HG02973 (cell line): ENCODE measurements around the gene SLC41A2.
"Not testable (repeated sequence)": the region's sequence is repeated elsewhere in the genome, so short reads cannot be mapped to it uniquely, and the experiment has no call there.

Source experiments
- ATAC-seq: cut with Tn5 transposase; IDR thresholded peaks from one replicate; pipeline ENCODE4 v1.9.1; 2021; ENCODE audit warnings: moderate library complexity; ENCODE audit not compliant: unreplicated experiment

SLC41A2 gene

GRCh38 chr12:104958001-104958804 lies at the start of gene SLC41A2:
TSS of gene SLC41A2 (minus strand) at chr12:104958290. CDS start at chr12:104928527, 29,763 bp downstream.
- ATAC-seq, result peak; percentile 60

DNA sequence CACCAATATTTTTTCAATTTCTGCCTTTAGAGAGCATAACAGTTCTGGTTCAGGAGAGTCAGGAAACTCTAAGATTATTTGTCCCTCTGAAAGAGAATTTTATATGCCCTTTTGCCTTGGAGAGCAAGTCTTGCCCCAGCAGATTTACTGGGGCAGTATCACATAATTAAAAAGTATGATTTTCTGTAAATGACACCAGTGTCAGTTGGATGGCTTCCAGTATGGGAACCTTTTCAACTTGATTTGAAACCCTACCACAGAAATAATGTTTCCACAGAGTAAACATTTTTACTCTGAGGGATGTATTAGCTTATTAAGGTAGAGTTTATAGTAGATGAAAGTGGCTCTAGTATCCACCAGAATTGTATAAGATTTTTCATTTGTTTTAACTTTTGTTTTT lies 43.4 kb upstream of the SLC41A2 start:
- ATAC-seq, result no peak

- no peak for ATAC-seq
These were observed 41.2 kb upstream of the SLC41A2 start for GRCh38 chr12:104999347-104999685.

DNA sequence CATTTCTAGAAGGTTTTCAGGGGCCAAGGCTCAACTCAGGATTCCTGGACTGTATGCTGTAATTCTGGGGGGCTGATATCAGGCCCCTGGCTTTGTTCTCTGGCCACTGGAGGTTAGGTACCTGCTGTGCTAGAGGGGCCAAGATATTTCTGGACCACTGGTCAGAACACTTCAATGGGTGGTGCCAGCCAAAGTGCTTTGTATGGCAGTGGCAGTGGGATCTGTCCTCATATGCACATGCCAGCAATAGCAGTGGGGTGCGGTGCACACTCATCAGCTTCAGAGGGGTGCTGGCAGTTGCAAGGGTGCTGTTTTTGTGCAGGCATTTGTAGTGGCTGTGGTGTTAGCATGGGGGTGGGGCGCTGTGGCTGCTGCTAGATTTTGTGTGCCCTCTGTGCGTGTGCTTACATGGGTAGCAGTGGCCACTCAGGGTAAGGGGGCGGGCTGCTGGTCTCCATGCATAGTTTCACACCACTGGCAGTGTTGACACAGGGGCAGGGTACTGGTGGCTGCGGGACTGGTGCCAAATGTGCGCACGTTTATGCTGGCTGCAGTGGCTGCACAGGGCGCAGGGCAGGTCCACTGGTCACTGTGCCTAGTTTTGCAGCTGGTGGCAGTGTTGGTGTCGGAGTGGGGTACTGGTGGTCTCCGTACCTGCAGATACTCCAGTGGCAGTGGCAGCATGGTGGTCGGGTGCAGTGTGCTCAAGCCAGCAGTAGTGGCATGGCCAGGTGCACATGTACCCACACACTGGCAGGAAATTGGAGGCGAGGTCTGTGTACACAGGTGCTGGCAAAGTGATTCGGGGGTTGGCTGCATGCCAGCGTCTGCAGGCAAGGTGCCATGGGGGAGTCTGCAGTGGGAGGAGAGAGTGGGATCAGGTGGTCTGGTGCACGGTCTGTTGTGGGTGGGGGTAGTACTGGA lies 40.6 kb upstream of the SLC41A2 start:
- no peak for ATAC-seq

DNA sequence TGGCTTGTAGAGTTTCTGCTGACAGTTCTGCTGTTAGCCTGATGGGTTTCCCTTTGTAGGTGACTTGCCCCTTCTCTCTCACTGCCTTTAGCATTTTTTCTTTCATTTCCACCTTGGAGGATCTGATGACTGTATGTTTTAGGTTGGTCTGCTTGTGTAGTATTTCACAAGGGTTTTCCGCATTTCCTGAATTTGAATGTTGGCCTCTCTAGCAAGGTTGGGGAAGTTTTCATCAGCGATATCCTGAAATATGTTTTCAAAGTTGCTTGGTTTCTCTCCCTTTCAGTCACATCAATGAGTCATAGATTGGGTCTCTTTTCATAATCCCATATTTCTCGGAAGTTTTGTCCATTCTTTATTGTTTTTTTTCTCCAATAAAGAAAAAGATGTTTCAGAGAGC lies 39.5 kb upstream of the SLC41A2 start:
- ATAC-seq, result no peak

DNA sequence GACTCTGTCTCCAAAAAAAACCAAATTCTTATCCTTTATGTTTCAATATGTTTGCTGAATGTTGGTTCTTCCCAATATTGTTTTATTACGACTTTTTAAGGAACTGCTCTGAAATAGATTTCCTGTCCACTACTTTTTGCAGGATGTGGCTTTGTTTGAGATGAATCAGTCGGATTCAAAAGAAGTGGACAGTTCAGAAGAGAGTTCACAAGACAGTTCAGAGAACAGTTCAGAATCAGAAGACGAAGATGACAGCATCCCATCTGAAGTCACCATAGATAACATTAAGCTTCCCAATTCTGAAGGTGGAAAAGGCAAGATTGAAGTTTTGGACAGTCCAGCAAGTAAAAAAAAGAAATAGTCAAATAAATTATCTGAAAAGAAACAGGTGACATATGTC lies 36.2 kb upstream of the SLC41A2 start:
- ATAC-seq, result no peak

DNA sequence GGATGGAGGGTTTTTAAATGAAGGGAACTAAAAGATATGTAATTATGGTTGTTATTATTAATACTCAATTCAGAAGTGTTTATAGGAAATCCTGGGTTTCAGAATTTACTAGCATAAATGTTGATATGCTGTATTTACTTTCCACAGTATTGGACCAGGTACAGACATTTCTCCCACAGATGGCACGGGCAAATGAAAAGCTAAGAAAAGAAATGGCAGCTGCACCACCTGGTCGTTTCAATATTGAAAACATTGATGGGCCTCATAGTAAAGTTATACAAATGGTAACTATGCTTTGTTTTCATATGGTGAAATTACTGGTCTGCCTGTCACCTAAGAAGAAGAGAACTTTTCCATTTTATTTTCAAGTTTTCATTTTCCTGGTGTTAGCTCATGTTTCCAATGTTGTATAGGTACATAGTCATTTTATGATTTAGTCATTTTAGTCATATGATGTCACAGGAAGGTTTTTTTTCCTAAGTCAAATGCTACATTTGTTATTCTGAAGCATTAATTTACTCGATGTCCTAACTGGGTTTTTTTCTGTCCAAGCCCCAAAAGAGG lies 33.6 kb upstream of the SLC41A2 start:
- ATAC-seq, result no peak

DNA sequence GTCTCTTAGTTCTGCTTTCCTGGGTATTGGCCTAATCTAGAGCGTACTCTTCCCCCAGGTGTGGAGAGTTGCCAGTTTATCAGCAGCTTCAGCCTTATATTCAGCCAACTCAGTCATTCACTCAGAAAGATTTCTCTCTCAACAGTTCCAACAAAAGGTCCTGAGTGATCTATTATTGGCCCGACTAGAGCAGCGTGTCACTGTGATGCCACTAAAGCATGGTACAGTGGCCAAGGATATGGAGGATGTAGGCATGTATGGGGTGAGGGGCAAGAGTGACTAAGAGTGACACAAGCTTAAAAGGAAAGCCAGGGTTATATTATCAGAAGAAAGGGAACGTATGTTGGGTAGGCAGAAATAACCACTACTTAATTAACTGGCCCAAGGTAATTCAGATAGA lies 32.9 kb upstream of the SLC41A2 start:
- ATAC-seq, result no peak

GRCh38 chr12:104986022-104986941 lies 28.2 kb upstream of the SLC41A2 start, which contains the start of gene NOPCHAP1:
TSS of gene NOPCHAP1 (plus strand) at chr12:104986316. CDS start at chr12:104986353, 37 bp downstream.
- ATAC-seq, result peak; percentile 91

DNA sequence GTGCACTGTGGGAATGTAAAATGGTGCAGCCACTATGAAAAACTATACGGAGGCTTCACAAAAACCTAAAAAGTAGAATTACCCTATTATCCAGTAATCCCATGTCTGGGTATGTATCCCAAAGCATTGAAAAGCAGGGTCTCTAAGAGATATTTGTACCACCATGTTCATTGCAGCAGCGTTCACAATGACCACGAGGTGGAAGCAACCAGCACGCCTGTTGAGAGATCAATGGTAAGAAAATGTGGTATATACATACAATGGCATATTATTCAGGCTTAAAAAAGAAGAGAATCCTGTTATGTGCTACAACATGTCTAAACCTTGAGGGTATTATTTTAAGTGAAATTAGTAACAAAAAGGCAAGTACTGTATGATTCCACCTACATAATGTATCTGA lies 27.1 kb upstream of the SLC41A2 start:
- no peak for ATAC-seq

GRCh38 chr12:104977688-104978087 lies 19.6 kb upstream of the SLC41A2 start:
- ATAC-seq, result not testable (repeated sequence)

DNA sequence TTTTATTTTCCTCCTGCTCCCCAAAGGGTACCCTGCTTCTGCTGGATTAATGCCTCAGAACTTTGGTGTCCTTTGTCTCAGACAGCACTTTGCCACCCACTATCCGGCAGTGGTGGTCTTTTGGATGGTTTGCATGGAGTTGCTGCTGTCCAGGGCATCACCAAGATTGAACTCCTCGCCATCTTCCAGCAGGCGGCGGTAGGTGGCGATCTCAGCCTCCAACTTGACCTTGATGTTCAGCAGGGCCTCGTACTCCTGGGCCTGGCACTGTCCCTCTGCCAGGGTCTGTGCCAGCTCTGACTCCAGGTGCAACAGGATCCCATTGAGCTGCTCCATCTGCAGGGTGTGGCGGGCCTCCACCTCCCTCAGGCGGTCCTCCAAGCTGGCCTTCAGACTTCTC lies 18.6 kb upstream of the SLC41A2 start:
- no peak for ATAC-seq

DNA sequence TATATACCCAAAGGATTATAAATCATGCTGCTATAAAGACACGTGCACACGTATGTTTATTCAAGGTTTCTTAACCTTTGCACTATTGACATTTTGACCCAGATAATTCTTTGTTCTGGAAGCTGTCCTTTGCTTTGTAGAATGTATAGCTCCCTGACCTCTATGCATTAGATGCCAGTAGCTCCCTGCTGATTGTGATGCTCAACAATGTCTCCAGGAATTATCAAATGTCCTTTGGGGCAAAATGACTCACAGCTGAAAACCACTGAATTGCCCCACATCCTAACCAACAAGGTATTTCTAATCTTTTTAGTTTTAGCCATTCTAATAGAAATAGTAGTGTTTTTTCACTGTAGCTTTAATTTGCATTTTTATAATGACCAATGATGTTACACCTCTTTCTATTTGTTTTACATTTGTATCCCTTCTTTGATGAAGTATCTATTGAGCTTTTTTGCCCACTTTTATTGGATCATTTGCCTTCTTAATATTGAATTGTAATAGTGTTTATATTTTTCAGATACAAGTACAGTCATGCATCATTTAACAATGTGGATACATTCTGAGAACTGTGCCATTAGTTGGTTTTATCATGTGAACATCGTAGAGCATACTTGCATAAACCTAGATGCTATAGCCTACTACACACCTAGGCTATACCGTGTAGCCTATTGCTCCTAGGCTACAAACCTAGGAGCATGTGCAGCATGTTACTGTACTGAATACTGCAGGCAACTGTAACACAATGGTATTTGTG lies 17.7 kb upstream of the SLC41A2 start:
- ATAC-seq, result no peak

GRCh38 chr12:104974626-104975290 lies 16.7 kb upstream of the SLC41A2 start:
- ATAC-seq, result peak; percentile 90

DNA sequence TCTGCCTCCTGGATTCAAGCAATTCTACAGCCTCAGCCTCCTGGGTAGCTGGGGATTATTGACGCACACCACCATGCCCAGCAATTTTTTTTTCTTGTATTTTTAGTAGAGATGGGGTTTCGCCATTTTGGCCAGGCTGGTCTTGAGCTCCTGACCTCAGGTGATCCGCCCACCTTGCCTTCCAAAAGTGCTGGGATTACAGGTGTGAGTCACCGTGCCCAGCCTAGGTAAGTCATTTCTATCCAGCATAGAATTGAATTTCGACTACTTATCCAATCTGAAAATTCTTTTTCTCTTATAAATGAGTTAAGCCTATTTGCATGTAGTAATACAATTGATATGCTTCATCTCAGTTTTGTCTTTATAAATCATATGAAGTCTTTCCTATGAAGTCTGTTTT lies 15.2 kb upstream of the SLC41A2 start:
- no peak for ATAC-seq

DNA sequence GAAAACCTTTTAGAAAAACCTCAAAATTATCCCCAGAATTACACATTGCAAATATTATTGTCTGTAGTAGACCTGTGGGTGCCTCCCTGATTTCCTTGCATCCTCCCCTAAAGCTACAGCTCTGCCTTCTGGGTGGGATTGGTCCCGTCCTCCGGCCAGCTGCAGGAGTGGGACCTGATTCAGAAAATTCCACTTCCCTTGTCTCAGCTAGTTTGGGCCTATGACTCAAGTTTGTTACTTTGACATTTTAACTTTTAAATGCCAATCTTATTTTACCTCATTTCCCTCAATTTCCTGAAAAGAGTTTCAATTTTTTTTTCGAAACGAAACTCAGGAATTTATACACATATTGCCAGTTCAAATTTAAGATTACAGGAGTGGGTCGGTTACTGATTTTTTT lies 13.2 kb upstream of the SLC41A2 start:
- no peak for ATAC-seq

- no peak for ATAC-seq
These were observed 11.3 kb upstream of the SLC41A2 start for GRCh38 chr12:104969343-104969742.

- peak; percentile 79 for ATAC-seq
These were observed 8.6 kb upstream of the SLC41A2 start for GRCh38 chr12:104966677-104967076.

GRCh38 chr12:104964856-104965205 lies 6.7 kb upstream of the SLC41A2 start:
- no peak for ATAC-seq
